IMR-90 (cell line): Measurements from ENCODE around the gene SEPTIN2. TPM values are rescaled to one million over a fixed set of nuclear protein-coding genes. Genes with fewer than 3 reads are reported as not detected.

ENCODE experiments used
- ATAC-seq: fragments of 200-7000 bp; cut with Tn5 transposase; 2 replicates; pipeline ENCODE4 v1.9.1; 2020; ENCODE audit warnings: low read depth, mild to moderate bottlenecking, moderate library complexity
- BruUV-seq: library from RNA; stranded (reverse); fragments of 400-500 nt; replicated peaks from 2 replicates; lab custom pipeline; 2021; lab: Mats Ljungman, UMichigan
- CTCF ChIA-PET: fragments of 300-600 bp; formaldehyde crosslinking; extraction: SDS; loops from one replicate; lab custom pipeline; 2021; ENCODE audit warnings: antibody characterized with exemption; lab: Yijun Ruan, JAX
- POLR2A ChIA-PET: fragments of 300-600 bp; sonication (Branson Sonifier 250); formaldehyde crosslinking; loops from one replicate; lab custom pipeline; 2022; ENCODE audit warnings: antibody characterized with exemption; ENCODE audit not compliant: unreplicated experiment; lab: Charles Lee
- DNase-seq: peaks from one replicate; pipeline ENCODE4 v3.0.0; 2013
- H2AFZ ChIP-seq: replicated peaks from 2 replicates; pipeline ENCODE3; 2013; ENCODE audit warnings: low read length, mild to moderate bottlenecking; ENCODE audit not compliant: poor library complexity
- H2AK5ac ChIP-seq: 2 replicates; pipeline ENCODE4 v1.6.1; 2013; ENCODE audit warnings: low read depth, low read length, inconsistent platforms
- H2AK9ac ChIP-seq: replicated peaks from 2 replicates; pipeline ENCODE3; 2013; ENCODE audit warnings: mild to moderate bottlenecking, low read depth, low read length, moderate library complexity; ENCODE audit not compliant: poor library complexity
- H2BK120ac ChIP-seq: 2 replicates; pipeline ENCODE4 v1.6.1; 2013; ENCODE audit warnings: low read depth, low read length, inconsistent platforms
- H2BK15ac ChIP-seq: 3 replicates; pipeline ENCODE4 v1.6.1; 2013; ENCODE audit warnings: low read depth, low read length, inconsistent platforms
- H2BK20ac ChIP-seq: 2 replicates; pipeline ENCODE4 v1.6.1; 2013; ENCODE audit warnings: low read depth, mild to moderate bottlenecking, inconsistent platforms, low read length, moderate library complexity
- H2BK5ac ChIP-seq: 2 replicates; pipeline ENCODE4 v1.6.1; 2013; ENCODE audit warnings: mild to moderate bottlenecking, low read depth, low read length, inconsistent platforms; ENCODE audit not compliant: poor library complexity, severe bottlenecking
- H3K14ac ChIP-seq: replicated peaks from 2 replicates; pipeline ENCODE4 v1.6.1; 2013; ENCODE audit warnings: low read depth, low read length, inconsistent platforms
- H3K18ac ChIP-seq: 2 replicates; pipeline ENCODE4 v1.6.1; 2013; ENCODE audit warnings: low read depth, low read length, control low read depth
- H3K23ac ChIP-seq: 2 replicates; pipeline ENCODE4 v1.6.1; 2013; ENCODE audit warnings: low read depth, low read length, inconsistent platforms
- H3K27ac ChIP-seq: 2 replicates; pipeline ENCODE4 v1.5.1; 2013; ENCODE audit warnings: mild to moderate bottlenecking, control low read depth, low read length; ENCODE audit not compliant: insufficient read depth
- H3K27me3 ChIP-seq: 2 replicates; pipeline ENCODE4 v1.6.1; 2013; ENCODE audit warnings: low read length; ENCODE audit not compliant: control insufficient read depth, insufficient read depth
- H3K36me3 ChIP-seq: 2 replicates; pipeline ENCODE4 v1.6.1; 2013; ENCODE audit warnings: low read length, mixed read lengths; ENCODE audit not compliant: control insufficient read depth, insufficient read depth
- H3K4ac ChIP-seq: 2 replicates; pipeline ENCODE4 v1.6.1; 2013; ENCODE audit warnings: low read depth, low read length, inconsistent platforms
- H3K4me1 ChIP-seq: 2 replicates; pipeline ENCODE4 v1.6.1; 2013; ENCODE audit warnings: low read length, mixed read lengths; ENCODE audit not compliant: control insufficient read depth, insufficient read depth
- H3K4me2 ChIP-seq: 2 replicates; pipeline ENCODE4 v1.6.1; 2013; ENCODE audit warnings: low read depth, mild to moderate bottlenecking, control low read depth, low read length, moderate library complexity
- H3K4me3 ChIP-seq: 2 replicates; pipeline ENCODE4 v1.5.1; 2013; ENCODE audit warnings: low read depth, mild to moderate bottlenecking, control low read depth, low read length, moderate library complexity; ENCODE audit not compliant: insufficient read depth
- H3K56ac ChIP-seq: 2 replicates; pipeline ENCODE4 v1.6.1; 2013; ENCODE audit warnings: low read length, inconsistent platforms; ENCODE audit not compliant: insufficient read depth; ENCODE audit errors: extremely low read depth
- H3K79me1 ChIP-seq, 2 experiments: 2 replicates each; pipeline ENCODE4 v1.6.1; 2013; ENCODE audit warnings: low read length in 2 of 2, inconsistent platforms in 1 of 2, low read depth in 1 of 2
- H3K9ac ChIP-seq: 2 replicates; pipeline ENCODE4 v1.6.1; 2013; ENCODE audit warnings: low read depth, low read length, control low read depth
- H3K9me1 ChIP-seq: 2 replicates; pipeline ENCODE4 v1.6.1; 2013; ENCODE audit warnings: low read length, inconsistent platforms; ENCODE audit not compliant: insufficient read depth
- H3K9me3 ChIP-seq: 2 replicates; pipeline ENCODE4 v1.6.1; 2013; ENCODE audit warnings: low read length; ENCODE audit not compliant: control insufficient read depth, insufficient read depth
- H4K20me1 ChIP-seq: 2 replicates; pipeline ENCODE4 v1.6.1; 2013; ENCODE audit warnings: low read length, inconsistent platforms; ENCODE audit not compliant: insufficient read depth
- H4K5ac ChIP-seq: 2 replicates; pipeline ENCODE4 v1.6.1; 2013; ENCODE audit warnings: mild to moderate bottlenecking, low read depth, low read length, control low read depth
- H4K8ac ChIP-seq, 2 experiments: 2 replicates each; pipeline ENCODE4 v1.6.1; 2013; ENCODE audit warnings: low read depth in 2 of 2, low read length in 2 of 2, control low read depth in 1 of 2, inconsistent platforms in 1 of 2
- H4K91ac ChIP-seq: 2 replicates; pipeline ENCODE4 v1.6.1; 2013; ENCODE audit warnings: low read depth, low read length, inconsistent platforms; ENCODE audit not compliant: insufficient read depth
- BHLHE40 ChIP-seq: fragments of 150-350 bp; IDR thresholded peaks from 2 replicates; pipeline ENCODE4 v1.6.1; 2016; ENCODE audit warnings: mild to moderate bottlenecking, low read depth, low read length
- CTCF ChIP-seq: conservative IDR thresholded peaks from 2 replicates; pipeline ENCODE4 v1.5.1; 2012; ENCODE audit warnings: mild to moderate bottlenecking, low read depth, low read length, improper control_type of control experiment
- WGBS, 2 experiments: methylation state at CpG; one replicate each; pipeline versions ENCODE4 v1.1.5 to v1.1.7; 2013; ENCODE audit warnings: missing lambda C conversion rate in 2 of 2; ENCODE audit not compliant: insufficient read length in 1 of 2; ENCODE audit errors: extremely low coverage in 2 of 2; 5-methylcytosine and 5-hydroxymethylcytosine counted together
- dilution Hi-C: fragments of 300-500 bp; cut with HindIII; formaldehyde crosslinking; loops from one replicate; pipeline ENCODE4 v1.14.3; 2018; ENCODE audit warnings: low sequenced_read_pairs; ENCODE audit not compliant: unreplicated experiment
- in situ Hi-C: fragments of 300-500 bp; cut with MboI; formaldehyde crosslinking; loops from 3 replicates; pipeline ENCODE4 v1.14.3; 2019; ENCODE audit warnings: low sequenced_read_pairs, inconsistent platforms, mixed read lengths
- intact Hi-C: fragments of 100-400 bp; cut with micrococcal nuclease; formaldehyde crosslinking; loops from 2 replicates; pipeline ENCODE4 v1.10.0; 2022
- polyA plus RNA-seq, 3 experiments: library from polyadenylated mRNA; depleted of rRNA; stranded (reverse); fragments of >200 nt; gene quantifications; 2 replicates each; pipeline ENCODE4 v1.2.3, GENCODE V29; 2012; ENCODE audit warnings: low replicate concordance in 1 of 3
- total RNA-seq: library from RNA; depleted of rRNA; stranded (reverse); fragments of >200 nt; gene quantifications from 2 replicates; pipeline ENCODE4 v1.2.3, GENCODE V29; 2012

Gene SEPTIN2
- total and polyA plus RNA-seq, 2 of the 4 experiments (the other 2 are of a cell fraction): 420 to 504 TPM

- in situ Hi-C loops (no loop called here), intact Hi-C loops (no loop called here), dilution Hi-C loops (no loop called here)
- 0 out of 2 replicates have a peak, but pooled peaks cover 4% of the 10 kb centered on the region for H3K4me1 ChIP-seq
- H3K9ac ChIP-seq: no peak overlapping the region
- H3K9me1 ChIP-seq: peaks cover 29% of the 10 kb centered on the region
- H2BK20ac ChIP-seq: no peak overlapping the region
- H3K36me3 ChIP-seq: peaks cover 3% of the 10 kb centered on the region; the same call in 1 of the 2 replicates
- TF ChIP-seq BHLHE40 (no peak), CTCF (no peak)
- peaks cover 50% of the 10 kb centered on the region for H4K20me1 ChIP-seq
- H3K27me3 ChIP-seq: no peaks in the 10 kb centered on the region
- H2BK5ac ChIP-seq: no peak overlapping the region
- H4K91ac ChIP-seq: no peak overlapping the region
- H2AFZ ChIP-seq: no peak overlapping the region
- H2BK120ac ChIP-seq: no peak overlapping the region
- H3K56ac ChIP-seq: no peak overlapping the region
- no peak overlapping the region for H4K5ac ChIP-seq
- no peak overlapping the region; the same call in 1 of the 2 replicates for H3K23ac ChIP-seq
- no peak overlapping the region for H3K27ac ChIP-seq
- H2BK15ac ChIP-seq: no peak overlapping the region
- no peak overlapping the region for H3K4ac ChIP-seq
- H3K9me3 ChIP-seq: no peaks in the 10 kb centered on the region
- H2AK9ac ChIP-seq: no peak overlapping the region
- peaks cover 15 to 73% of the 10 kb centered on the region in 2 experiments for H3K79me1 ChIP-seq
- ChIA-PET POLR2A (no interaction called here), CTCF (no interaction called here)
- no peak overlapping the region for H3K18ac ChIP-seq
- BruUV-seq: no TSS peak
- no peak overlapping the region for H2AK5ac ChIP-seq
- no peak overlapping the region for H3K14ac ChIP-seq
- no peak overlapping the region for H3K4me3 ChIP-seq
- no peak overlapping the region for H3K4me2 ChIP-seq
- peak; percentile 40 for DNase-seq
- no peak for ATAC-seq
- WGBS, 2 experiments: no CpG with 5 or more reads among the region's 4 CpGs
- no peak overlapping the region for H4K8ac ChIP-seq
Observed at GRCh38 chr2:241312082-241312481, 3.6 kb upstream of the SEPTIN2 start.
